NCI-H82 (cell line): ENCODE results near the gene ARHGAP31.

Experiments used
- DNase-seq: peaks from one replicate; lab custom pipeline; 2025; lab: John Stamatoyannopoulos, UW

The ARHGAP31 gene

DNA sequence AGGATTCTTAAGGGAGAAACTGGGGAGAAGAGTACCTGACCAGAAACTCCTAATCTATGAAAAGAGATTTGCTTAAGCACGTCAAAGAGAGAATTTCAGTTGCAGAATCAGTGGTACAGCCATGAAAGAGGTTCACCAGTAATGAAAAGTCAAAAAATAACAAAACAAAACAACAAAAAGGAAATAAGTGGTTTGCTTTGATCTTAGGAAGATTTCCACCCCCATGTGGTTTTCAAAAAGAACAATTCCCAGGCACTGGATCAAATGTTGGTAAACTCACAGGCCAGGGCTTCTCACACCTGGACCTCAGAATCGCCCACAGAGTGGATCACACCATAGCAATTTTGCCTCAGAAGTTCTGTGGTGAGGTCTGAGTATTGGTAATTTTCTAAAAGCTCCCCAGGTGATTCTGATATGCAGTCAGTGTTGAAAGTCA lies 101.8 kb downstream of the ARHGAP31 start:
- DNase-seq, result no peak

DNA sequence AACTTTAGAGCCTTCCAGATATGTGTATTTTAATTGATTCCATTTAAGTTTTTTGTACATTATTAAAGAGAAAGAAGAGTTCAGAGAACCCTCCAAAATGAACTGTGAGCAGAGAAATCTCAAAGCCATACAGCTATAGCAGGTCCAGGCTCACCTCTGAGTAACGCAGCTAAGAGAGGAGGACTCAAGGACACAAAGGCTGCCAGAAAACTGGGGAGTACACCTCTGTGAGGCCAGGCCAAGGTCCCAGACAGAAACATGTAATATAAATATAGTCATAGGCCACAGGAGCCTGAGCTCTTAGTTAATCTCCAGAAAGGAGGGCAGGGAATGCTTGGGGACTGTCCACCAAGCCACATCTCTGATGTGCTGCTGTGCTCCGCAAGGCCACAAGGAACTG lies 102.7 kb downstream of the ARHGAP31 start:
- DNase-seq, result no peak

DNA sequence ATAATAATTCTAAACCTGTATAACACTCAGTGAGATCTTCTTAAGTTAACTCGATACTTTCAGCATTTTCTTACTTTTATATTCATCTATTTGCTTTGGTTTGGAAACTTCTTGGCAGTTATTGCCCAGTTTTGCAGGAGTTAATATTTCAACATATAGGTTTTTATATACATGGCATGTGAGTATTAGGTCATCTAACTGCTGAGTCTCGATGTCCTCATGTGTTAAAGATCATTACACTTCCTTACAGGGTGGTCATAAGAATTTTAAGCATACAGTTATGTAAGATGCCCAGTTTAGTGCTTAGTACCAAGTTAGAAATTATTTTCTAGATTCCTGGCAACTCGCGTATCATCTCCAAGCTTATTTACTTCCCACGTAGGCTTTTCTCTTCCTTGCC lies 106.3 kb downstream of the ARHGAP31 start:
- DNase-seq, result no peak

DNA sequence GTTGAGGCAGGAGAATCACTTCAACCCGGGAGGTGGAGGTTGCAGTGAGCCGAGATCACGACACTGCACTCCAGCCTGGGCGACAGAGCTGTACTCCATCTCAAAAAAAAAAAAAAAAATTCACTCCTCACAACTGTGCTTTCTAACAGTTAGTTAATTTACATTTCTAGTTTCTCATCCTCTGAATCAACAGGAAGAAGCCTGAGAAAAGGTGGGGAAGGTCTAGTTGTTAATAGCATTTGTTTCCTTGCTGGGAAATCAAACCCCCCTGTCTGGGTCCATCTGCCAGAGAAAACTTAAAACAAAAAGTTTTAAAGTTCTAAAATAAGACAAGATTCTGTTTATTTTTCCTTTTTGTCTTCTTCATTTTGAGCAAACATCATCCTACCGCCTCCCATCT lies 106.9 kb downstream of the ARHGAP31 start:
- DNase-seq, result no peak

DNA sequence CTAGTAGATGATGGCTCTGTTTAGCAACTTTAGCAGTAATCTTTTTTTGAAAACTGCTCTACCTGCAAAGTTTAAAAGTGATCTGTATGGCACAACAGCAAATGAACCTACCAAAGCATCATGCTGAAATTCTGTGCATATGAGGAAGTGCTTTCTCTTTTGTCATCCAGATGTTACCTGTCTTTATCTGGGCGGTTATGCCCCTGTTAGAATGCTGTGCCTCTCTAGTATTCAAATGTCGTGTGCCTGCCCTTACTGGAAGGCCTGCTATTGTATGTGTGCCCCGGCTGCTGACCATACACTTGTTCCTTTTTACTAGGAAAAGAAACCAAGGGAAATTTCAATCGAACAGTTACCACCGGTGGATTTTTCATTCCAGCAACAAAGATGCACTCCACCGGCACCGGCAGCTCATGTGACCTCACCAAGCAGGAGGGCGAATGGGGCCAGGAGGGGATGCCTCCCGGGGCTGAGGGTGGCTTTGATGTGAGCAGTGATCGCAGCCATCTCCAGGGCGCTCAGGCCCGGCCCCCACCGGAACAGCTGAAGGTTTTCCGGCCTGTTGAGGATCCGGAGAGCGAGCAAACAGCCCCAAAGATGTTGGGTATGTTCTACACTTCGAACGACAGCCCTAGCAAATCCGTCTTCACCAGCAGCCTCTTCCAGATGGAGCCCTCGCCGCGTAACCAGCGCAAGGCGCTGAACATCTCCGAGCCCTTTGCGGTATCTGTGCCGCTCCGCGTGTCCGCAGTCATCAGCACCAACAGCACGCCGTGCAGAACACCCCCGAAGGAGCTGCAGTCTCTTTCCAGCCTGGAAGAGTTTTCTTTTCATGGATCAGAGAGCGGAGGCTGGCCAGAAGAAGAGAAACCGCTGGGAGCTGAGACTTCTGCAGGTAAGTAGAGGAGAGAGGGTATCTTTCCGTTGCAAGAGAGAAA lies 107.6 kb downstream of the ARHGAP31 start:
- no peak for DNase-seq

DNA sequence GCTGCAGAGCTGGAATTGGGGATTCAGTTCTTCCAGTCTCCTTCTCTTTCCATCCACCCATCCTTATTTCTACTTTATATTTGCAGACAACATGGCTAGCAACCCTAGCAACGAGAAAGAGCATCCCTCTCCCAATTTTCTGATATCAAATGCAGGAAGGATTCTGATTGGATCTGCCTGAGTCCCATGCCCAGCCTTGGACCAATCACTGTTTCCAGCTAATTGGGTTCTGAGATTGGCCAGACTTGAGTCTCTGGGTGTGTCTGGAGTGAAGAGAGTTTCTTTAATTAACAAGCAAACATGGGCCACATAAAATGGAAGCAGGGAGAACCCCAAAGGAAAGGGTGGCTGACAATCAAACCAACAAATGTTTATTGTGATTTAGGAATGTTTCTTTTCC lies 108.6 kb downstream of the ARHGAP31 start:
- DNase-seq, result no peak

DNA sequence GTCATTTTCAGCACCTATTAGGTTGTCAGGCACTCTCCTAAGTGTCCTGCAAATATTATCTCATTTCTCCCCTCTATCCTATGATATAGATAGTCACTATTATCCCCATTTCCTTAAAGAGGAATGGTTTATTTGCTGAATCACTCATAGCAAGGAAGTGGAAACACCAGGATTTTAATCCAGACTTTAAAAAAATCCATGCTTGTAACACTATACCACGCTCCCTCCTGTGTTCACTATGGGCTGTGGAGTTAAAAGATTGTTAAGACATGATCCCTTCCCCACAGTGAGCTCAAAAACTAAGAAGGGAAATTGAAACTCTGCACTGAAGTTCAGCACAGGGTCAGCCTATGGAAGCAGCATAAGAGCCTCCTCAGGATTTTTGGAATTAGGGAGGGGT lies 109.0 kb downstream of the ARHGAP31 start:
- peak; percentile 25 for DNase-seq

DNA sequence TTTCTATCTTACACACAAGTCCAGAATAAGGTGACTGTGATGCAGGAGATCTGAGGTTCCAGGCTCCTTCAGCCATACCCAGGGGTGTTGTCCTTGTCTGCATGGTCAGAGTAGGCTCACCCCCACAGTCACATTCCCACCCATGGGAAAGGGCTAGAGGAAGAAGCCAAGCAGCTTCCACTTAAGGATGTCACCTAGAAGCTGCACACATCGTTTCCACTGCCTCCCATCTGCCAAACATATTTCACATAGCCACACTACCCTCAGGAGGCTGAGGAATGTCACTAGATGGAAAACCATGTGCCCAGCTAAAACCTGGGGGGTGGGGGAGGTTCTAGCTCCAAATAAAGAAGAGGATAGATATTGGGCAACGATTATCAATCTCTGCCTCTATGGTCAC lies 111.1 kb downstream of the ARHGAP31 start:
- DNase-seq, result no peak

DNA sequence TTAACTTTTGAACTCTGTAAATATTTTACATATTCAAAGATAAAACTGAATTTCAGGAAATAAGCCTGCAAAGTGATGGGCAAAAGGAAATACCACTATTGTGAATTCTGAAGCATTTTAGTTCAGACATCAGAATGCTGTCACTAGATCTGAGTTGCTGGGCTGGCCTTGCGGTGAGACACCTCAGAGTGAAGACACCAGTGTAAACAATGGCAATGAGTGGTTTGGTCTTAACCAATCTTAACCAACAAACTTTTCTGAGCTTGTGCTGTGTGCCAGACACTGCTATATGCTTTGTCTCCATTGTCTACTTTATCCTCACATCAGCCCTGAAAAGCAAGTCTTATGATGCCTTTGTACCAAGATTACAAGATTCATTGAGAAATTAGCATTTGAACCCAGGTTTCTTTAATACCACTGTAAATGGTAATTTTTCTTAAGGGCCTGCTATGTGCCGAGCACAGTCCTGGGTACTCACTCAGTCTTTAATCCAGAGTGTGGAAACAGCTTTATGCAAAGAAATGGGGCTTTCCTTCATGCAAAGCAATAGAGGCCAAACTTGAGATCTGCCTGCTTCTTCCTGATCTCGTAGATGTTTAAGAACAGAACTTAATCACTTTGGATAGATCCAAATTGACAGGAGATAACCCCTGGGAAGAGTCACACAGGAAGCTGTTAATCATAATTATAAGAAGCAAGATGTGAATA lies 114.2 kb downstream of the ARHGAP31 start:
- no peak for DNase-seq

DNA sequence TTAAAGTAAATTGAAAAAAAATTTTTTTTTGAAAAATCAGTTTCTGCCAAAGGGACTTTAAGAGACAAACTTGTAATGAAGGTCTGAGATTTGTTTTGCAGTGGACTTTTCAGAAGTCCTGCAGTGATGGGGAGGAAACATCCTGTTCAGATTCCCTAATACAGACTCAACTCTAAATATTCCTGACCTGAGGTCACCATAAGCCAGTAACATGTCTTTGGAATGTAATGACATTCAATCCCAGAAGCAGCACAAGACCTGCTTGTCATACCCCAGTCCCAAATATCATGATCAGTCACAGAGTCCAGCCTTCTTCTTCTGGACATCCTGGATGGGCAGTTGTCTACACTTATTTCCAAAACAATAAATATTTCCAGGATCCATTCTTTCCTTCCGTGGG lies 115.7 kb downstream of the ARHGAP31 start:
- no peak for DNase-seq

DNA sequence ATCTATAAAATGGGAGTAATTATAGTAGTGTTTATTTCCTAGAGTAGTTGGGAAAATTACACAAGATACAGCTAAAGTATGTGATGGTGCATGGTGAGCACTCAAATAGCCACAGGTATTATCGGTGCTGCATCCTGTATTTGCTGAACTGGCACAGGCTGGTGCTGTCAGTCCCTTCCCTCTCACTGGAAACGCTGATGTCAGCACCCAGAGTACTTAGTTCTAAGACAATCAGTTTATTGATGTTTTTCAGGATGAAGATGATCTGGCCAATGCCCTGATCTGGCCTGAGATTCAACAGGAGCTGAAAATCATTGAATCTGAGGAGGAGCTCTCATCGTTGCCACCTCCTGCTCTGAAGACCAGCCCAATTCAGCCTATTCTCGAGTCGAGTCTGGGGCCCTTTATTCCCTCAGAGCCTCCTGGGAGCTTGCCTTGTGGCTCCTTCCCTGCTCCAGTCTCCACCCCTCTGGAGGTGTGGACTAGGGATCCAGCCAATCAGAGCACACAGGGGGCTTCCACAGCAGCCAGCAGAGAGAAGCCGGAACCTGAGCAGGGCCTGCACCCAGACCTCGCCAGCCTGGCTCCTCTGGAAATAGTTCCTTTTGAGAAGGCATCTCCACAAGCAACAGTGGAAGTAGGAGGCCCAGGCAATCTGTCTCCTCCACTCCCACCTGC lies 119.6 kb downstream of the ARHGAP31 start:
- peak; percentile 17 for DNase-seq

DNA sequence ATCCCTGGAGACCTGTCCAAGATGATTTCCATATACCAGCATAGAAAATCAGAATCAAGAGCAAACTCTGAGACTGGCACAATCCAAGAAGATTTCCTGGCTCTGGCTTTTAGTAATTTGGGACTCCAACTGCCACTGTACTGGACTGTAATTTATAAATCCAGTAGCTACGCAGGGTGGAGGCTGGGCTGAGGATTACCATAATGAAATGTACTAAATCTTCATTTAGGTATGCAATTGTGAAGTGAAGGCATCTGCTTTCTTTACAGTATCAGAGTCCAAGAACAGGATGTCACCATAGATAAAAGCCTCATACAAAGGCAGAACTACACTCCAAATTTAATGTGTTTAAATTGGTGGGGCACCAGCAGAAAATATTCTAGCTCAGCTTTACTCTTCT lies 122.7 kb downstream of the ARHGAP31 start:
- DNase-seq, result peak; percentile 43

DNA sequence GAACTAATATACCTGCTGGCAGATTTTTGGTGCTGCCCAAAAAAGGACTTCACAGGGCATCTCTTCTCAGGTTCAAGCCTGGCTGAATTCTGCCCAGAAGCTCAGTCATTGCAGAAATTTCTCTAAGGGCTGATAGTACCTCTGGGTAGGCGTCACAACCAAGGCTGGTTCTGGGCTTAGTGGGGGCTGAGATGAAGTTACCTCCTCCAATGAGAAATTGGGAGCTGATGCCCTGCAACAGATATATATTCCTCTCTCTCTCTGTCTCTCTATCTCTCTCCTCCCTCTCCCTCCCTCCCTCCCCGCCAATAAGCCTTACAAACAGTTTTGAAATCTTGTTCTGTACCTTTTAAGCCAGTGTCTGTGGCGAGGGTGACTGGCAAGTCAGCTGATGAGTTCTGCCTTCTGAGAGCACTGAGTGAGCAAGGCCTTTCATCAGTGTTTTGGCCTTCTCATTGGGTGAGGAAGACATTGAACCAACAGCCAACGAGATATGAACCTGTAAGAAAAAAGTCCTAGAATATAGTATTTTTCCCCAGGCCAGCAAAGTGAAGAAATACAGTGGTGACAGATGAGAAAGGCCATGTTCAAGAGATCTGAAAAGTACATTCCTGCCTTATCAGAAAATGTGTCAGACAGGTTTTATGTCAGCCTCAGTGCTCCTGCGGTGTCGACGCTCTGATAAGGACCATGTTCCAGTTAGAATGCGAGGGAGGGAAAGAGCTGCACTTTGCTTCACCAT lies 123.8 kb downstream of the ARHGAP31 start:
- DNase-seq, result no peak

DNA sequence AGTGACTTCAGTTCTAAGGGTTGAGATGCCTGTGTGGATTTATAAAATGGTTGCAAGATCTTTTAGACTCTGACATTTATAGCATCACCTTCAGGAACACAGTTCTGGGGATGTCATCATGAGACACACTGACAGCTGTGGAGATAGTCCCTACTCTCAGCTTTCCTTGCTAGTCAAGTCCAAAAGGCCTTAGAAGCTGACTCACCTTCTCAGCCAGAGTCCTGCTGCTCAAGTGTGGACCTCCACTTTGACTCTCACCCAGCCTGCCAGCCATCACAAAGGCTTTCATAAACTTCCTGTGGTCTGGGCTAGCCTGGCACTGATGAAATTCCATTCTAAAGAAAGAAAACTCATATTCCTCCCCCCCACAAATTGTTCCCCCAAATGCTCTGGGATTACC lies 124.5 kb downstream of the ARHGAP31 start:
- DNase-seq, result no peak

DNA sequence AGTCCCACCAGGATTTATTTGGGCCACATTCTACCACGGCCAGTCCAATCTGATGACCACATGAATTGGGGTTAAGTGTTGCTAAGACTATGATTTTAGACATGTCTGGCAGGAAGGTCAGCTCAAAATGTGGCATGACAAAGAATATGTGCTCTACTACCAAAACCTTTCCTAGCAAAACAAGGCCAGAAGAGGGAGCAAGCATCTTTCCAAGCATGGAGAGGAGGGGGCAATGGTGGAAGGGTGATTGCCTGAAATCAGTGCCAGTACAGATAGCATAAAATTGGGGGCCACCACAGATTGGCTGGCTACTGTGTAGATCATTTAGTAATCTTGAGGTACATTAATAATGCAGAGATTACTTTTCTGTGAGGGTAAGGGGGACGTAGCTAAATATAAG lies 126.0 kb downstream of the ARHGAP31 start:
- peak; percentile 72 for DNase-seq

DNA sequence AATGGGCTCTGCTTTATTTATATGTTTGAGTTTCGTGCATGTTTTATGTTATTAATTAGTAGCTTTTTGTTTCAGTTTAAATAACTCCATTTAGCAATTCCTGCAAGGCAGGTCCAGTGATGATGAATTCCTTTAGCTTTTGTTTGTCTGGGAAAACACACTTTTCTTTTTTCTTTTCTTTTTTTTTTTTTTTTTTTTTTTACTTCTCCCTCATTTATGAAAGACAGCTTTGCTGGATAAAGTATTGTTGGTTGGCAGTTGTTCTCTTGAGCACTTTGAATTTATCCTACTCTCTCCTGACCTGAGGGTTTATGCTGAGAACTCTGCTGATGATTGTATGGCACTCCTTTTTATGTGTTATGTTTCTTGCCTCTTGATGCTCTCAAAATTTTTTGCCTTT lies 133.5 kb downstream of the ARHGAP31 start:
- DNase-seq, result no peak

DNA sequence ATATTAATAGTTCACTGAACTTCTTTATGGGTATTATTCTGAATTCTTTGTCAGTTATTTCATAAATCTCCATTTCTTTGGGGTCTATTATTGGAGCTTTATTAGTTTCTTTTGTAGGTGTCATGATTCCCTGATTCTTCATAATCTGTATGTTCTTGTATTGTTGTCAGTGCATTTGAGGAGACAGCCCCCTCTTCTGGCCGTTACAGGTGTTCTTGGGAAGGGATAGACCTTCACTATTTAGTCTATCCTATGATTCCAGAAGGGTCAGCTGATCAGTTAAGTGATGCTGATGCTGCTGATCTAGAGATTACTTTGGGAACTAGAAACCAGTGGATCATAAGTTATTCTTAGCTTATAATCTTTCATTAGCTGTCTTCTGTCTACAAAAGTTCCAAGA lies 134.4 kb downstream of the ARHGAP31 start:
- peak; percentile 42 for DNase-seq

DNA sequence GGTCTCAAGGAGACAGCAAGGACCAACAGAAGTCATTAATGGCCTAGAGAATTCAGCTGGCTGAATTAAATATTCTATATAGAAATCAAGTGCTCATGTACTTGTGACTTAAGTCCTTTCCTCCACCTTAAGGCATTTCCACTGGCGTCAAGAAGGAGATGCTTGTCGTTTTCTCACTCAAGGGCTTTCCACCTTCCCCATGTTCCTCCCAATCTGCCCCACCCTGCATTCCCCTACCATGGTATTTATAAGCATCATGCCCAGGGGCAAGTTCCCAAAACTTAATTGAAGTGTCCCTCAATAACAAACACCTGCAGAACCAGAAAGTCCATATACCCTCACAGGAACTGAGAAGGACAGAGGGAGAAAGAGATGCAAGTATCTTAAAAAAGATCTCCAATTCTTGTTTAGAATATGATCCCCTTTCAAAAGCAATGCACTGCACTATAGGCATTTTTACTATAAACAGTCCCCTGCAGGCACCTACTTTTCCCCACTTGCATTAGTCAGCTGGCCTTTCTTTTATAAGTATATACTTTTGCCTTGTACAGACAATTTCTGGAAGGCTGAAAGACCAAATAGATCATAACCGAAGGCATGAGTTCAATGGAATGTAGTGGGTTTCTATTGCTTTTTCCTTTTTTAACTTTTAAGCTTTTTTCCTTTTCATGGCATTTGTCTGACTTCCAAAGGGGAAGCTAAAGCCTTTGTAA lies 139.6 kb downstream of the ARHGAP31 start:
- DNase-seq, result no peak

DNA sequence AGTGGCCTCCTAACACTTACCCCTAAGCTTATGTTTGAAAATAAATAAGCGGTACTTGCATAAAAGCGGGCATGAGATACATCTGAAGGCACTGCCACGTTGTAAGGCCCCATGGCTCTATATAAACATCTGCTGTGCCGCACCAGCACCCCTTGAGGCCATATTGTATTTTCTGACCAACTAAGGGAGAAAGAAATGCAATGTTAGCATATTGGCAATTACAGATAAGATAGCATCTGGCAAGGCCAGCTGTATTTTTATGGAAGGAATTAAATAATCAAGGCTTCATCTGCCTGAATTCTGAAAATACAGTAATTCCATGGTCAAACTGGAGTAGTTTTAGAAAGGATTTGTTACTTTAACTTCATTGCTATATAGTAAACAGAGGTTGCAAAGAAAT lies 140.5 kb downstream of the ARHGAP31 start:
- no peak for DNase-seq

DNA sequence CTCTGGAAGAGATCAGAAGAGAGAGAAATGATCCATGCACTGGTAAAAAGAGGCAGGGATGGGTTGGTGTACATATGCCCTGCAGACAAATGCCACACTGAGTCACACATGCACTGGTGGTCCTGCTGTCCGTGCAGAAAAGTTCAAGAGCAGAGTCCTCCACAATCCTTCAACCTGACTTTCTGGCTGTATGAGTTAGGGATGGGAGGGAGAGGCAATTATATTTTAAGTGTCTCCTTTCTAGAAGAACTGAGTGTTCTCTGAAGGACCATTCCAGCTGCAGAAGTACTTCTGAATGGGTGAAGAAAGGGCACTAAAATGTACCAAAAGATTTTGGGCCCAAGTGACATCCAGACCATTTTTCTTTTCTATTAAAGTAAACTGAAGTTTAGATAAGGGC lies 142.8 kb downstream of the ARHGAP31 start:
- DNase-seq, result no peak

DNA sequence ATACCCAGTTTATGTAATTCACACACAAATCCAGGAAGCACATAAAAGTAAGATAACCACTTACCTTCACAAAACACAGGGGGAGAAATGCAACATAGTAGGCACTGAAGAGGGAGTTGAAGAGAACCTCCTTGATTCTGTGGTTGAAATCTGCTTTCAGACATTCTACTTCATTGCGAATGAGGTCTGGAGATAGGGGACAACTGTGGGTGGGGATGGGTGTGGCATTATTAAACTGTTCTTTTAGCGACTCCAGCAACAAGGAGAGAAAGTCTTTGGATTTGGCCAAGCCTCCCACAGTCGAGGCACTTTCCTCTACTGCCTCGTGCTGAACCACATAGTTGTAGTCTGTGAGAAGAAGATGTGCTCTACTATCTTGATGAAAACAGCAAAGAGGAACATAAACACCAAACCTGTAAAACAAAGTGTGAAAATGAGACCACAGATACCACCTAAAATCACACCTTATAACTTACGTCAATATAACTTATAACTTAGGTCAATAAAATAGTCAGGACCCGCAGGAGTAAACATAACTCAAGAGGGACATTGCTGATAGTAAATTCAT lies 143.6 kb downstream of the ARHGAP31 start:
- no peak for DNase-seq
